Activated T-cell treated with anti-CD3 and anti-CD28 coated beads for 48 hours (primary cell): ENCODE measurements around the gene CORO6.
"Not testable (repeated sequence)": the region's sequence is repeated elsewhere in the genome, so short reads cannot be mapped to it uniquely, and the experiment has no call there.

Source experiments
- DNase-seq: peaks from one replicate; pipeline ENCODE4 v3.0.0-alpha.2; 2020; ENCODE audit warnings: low read depth

Gene CORO6

GRCh38 chr17:29622337-29623282 lies at the start of gene CORO6:
TSS of gene CORO6 (minus strand) at chr17:29622912. CDS start at chr17:29621421, 1,491 bp downstream.
- DNase-seq: peak; percentile 73

- DNase-seq: no peak
These were observed 48.9 kb upstream of the CORO6 start for GRCh38 chr17:29671661-29672060.

DNA sequence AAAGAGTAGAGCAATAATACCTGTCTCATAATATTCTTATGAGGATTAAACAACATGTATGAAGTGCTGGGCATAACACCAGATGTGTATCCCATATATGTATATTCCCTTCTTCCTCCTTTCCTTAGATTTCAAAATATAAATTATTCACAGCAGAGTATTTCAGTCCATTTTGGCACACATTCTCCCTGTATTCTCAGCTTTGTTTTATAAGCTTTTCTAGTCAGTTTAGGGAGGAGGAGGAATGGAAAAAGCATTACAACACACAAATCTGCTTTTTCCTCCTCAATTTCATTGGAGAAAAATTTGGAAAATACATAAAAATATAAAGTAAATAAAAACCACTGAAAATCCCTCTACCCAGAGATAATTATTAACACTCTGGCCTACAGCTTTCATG lies 46.6 kb upstream of the CORO6 start:
- no peak for DNase-seq

- DNase-seq: no peak
These were observed 45.3 kb upstream of the CORO6 start for GRCh38 chr17:29667969-29668368.

GRCh38 chr17:29665481-29665810 lies 42.7 kb upstream of the CORO6 start:
- DNase-seq: no peak

GRCh38 chr17:29664743-29665480 lies 42.2 kb upstream of the CORO6 start:
- DNase-seq: no peak

- DNase-seq: no peak
These were observed 40.4 kb upstream of the CORO6 start for GRCh38 chr17:29663155-29663554.

GRCh38 chr17:29661213-29661612 lies 38.5 kb upstream of the CORO6 start:
- no peak for DNase-seq

DNA sequence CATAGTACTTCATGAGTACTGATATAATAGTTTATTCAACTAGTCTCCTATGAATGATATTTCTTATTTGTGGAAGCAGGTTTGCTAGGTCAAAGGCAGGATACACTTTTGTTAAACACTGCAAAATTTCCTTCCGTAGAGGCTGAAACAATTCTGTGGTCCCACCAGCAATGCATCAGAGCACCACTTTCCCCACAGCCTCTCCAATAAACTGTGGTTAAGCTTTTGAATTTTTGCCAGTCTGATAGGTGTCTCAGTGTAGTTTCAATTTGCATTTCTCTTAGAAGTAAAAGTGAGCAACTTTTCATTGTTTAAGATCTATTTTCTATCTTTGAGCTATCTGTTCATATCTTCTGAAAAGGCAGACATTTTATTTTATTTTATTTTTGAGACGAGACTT lies 36.4 kb upstream of the CORO6 start:
- no peak for DNase-seq

GRCh38 chr17:29655323-29655722 lies 32.6 kb upstream of the CORO6 start:
- no peak for DNase-seq

GRCh38 chr17:29653995-29654714 lies 31.4 kb upstream of the CORO6 start:
- no peak for DNase-seq

DNA sequence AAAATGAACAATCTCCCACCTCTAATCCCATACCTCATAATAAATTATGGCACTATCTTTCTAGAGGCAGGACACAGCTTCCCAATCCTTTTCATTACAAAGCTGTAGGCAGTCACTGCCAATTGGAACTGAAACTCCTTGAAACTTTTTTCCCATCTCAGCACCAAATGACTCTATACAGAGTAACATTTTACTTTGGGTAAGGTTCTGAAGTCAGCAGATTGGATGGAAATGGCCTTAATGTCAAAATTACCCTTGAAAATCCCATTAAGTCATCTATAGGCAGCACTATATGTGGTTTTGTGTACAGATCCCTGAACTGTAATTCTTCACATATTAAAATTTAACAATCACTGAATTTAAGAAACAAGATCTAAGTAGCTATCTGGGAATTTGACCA lies 30.3 kb upstream of the CORO6 start:
- no peak for DNase-seq

DNA sequence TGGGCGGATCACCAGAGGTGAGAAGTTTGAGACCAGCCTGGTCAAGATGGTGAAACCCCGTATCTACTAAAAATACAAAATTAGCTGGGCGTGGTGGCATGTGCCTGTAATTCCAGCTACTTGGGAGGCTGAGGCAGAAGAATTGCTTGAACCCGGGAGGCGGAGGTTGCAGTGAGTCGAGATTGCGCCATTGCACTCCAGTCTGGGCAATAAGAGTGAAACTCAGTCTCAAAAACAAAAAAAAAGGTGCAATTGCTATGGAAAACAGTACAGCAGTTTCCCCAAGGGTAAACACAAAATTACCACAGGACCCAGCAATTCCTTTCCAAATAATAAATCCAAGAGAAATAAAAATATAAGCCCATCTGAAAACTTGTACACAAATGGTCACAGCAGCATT lies 29.2 kb upstream of the CORO6 start:
- DNase-seq: not testable (repeated sequence)

DNA sequence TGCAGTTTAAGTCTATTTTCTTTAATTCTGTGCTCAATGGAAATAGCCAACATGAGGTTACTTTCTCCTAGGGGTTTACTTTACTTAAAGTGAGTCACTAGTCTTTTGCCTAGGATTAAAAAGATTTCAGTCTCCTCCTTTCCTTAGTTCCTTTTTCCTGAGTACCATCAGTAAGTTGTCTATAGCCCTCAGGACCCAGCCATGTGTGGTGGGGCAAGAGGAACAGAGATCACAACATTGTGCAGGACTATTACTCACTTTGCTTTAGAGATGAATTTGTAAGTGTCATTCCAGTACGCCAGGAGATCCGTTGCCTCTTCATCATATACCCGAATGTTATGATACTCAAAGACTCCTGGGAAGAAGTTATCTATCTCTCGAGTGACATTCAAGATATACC lies 27.7 kb upstream of the CORO6 start:
- no peak for DNase-seq

DNA sequence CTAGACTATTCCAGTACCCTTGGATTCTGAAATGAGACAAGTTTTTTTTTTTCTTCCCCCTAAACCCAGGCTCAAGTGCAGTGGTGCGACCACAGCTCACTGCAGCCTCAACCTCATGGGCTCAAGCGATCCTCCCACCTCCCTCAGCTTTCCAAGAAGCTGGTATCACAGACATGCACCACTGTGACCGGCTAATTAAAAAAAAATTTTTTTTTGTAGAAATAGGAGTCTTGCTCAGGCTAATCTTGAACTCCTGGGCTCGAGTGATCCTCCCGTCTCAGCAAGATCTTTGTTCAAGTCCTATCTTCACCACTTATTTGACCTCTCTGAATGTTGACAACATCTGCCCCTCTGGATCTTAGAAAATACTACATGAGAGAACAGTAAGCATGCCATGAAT lies 26.6 kb upstream of the CORO6 start:
- no peak for DNase-seq

GRCh38 chr17:29648005-29648404 lies 25.3 kb upstream of the CORO6 start:
- DNase-seq: no peak

DNA sequence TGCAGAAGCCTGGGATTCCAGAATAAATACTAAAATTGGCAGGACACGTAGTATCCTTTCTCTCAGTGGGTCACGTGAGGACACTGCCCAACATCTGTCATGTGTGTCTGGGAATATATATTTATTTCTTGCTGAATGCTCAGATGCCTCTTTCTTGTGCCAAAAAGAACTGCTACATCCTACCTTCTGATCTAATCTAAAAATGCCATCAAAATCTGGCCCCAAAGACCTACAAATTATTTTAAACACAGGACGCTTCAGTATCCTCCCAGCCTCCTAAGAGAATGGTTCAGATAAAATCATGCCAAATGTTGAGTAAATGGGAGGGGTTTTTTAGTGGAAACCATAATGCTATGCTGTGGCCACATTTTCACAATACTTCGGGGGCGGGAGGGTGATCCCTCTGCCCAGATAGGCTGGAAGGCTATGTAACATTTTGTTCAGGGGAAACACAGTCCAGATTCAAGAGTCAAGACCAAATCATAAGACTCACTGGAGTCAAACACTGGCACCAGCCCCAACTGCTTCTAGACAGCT lies 22.9 kb upstream of the CORO6 start:
- DNase-seq: no peak

DNA sequence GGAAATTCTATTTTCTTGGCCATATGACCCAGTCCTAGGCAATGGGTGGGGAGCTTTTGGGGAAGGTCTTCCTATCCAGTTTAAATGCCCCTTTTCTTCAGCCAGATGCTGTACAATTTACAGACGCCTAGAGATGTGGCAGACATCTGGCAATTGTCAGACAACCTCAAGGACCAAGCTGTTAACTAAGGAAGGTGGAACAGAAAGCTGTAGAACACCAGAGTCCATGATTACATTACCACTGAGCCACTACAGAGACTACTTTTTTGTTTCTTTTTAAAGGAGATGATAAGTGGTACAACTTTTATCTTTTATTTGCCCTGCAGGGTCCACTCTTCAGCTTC lies 21.1 kb upstream of the CORO6 start:
- DNase-seq: no peak

DNA sequence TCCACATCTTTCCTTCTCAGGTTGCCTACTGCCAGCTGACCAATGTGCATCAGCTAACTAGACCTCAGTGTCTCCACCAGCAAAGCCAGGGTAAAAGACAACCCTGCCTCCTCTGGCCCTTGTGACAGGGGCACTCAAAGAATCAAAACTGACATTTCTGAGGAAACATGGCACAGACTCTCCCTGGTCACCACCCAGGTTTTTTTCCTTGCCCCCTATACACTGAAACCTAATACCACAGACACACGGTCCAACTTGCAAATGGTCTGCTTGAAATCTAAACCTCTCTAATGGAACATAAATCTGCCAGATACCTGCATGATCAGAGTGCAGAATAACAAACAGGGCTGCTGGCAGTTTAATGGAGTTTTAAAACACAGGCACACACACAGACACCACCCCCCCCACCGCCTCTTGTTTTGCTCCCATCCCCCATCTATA lies 19.5 kb upstream of the CORO6 start:
- DNase-seq: no peak

GRCh38 chr17:29640981-29641642 lies 18.4 kb upstream of the CORO6 start:
- no peak for DNase-seq

DNA sequence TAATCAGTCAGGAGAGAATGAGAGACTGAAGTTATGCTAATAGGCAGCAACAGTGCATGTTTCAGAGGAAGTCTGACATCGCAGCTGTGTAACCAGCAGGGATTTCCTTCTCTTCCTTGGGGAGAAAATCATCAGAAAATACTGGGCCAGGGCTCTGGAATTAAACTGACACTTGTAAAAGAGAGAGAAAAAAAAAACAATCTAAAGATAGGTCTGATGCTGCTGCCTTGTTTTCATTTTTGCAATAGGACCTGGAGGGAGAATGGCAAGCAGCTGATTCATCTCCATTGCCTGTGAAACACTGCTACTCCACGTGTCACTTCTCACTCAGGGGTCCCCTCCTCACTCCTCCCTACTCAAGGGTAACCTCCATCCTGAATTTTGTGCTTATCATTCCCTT lies 17.7 kb upstream of the CORO6 start:
- DNase-seq: no peak

DNA sequence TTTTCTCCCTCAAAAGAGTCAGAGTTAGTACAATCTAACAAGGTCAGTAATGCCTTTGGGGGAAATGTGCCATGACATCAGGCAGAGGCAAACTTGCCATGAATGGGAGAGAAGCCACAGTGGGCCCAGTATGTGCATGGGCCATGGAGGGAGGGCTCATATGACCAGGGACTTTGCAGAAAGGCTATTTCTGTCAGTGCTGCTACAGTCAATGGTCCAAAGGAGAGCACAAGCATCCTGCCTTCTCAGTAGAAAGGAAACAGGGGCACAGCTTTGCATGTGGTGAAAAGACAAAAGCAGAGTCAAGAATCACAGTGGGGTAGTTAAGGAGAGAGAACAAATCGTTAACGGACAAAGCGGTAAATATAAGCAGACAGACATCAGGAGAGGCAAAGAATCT lies 11.2 kb upstream of the CORO6 start:
- DNase-seq: no peak
